K562 (cell line): Measurements from ENCODE around the gene MAPT. TPM values are rescaled to one million over a fixed set of nuclear protein-coding genes. Genes with fewer than 3 reads are reported as not detected.

Experiments used
- BCLAF1 ChIP-seq, 2 experiments: fragments of 450-650 bp in 1 of 2; IDR thresholded peaks; 2 replicates each; pipeline ENCODE4 v1.6.1; 2011 to 2017; ENCODE audit warnings: low read depth in 2 of 2, antibody characterized with exemption in 1 of 2, borderline replicate concordance in 1 of 2, low read length in 1 of 2, mild to moderate bottlenecking in 1 of 2, mixed read lengths in 1 of 2; ENCODE audit not compliant: control insufficient read depth in 1 of 2
- CREB1 ChIP-seq, 2 experiments: sonication (generic) in 1 of 2; formaldehyde crosslinking in 1 of 2; IDR thresholded peaks; 2 replicates each; pipeline versions ENCODE4 v1.6.1 to v1.8.0; 2012 to 2022; ENCODE audit warnings: inconsistent platforms in 1 of 2, mild to moderate bottlenecking in 1 of 2, missing genetic modification reagents in 1 of 2, moderate library complexity in 1 of 2
- ELK1 ChIP-seq: sonication (generic); formaldehyde crosslinking; IDR thresholded peaks from 2 replicates; pipeline ENCODE4 v1.8.1; 2022; ENCODE audit warnings: missing genetic modification reagents
- ESRRB ChIP-seq: fragments of 250-450 bp; sonication (Bioruptor Pico); IDR thresholded peaks from 2 replicates; pipeline ENCODE4 v1.5.0; 2020; ENCODE audit warnings: mild to moderate bottlenecking, moderate library complexity, borderline replicate concordance
- ETV5 ChIP-seq: sonication (generic); formaldehyde crosslinking; IDR thresholded peaks from 2 replicates; pipeline ENCODE4 v1.4.0; 2020; ENCODE audit warnings: low read depth, mild to moderate bottlenecking, missing genetic modification reagents
- EZH2 ChIP-seq: IDR thresholded peaks from 2 replicates; pipeline ENCODE4 v1.6.1; 2012; ENCODE audit warnings: low read depth, mild to moderate bottlenecking, inconsistent platforms, low read length, borderline replicate concordance
- GTF2A2 ChIP-seq: IDR thresholded peaks from 2 replicates; pipeline ENCODE4 v1.6.1; 2016; ENCODE audit warnings: mild to moderate bottlenecking, missing genetic modification characterization, missing compliant biosample characterization
- HDAC2 ChIP-seq: fragments of 450-650 bp; IDR thresholded peaks from 2 replicates; pipeline ENCODE4 v1.6.1; 2016; ENCODE audit warnings: mild to moderate bottlenecking
- IFI16 ChIP-seq: fragments of 250-450 bp; sonication (Bioruptor Pico); IDR thresholded peaks from 2 replicates; pipeline ENCODE4 v2.1.2; 2022; ENCODE audit warnings: mild to moderate bottlenecking, inconsistent platforms
- MTA1 ChIP-seq: fragments of 450-650 bp; IDR thresholded peaks from 2 replicates; pipeline ENCODE4 v1.6.1; 2017; ENCODE audit warnings: borderline replicate concordance
- PYGO2 ChIP-seq: fragments of 450-650 bp; IDR thresholded peaks from 2 replicates; pipeline ENCODE4 v1.6.1; 2016; ENCODE audit warnings: mild to moderate bottlenecking, missing genetic modification characterization, moderate library complexity, missing compliant biosample characterization
- SRSF1 ChIP-seq: fragments of 200-400 bp; formaldehyde crosslinking; IDR thresholded peaks from 2 replicates; pipeline ENCODE4 v1.6.1; 2017; ENCODE audit warnings: mild to moderate bottlenecking, low read depth, low read length, moderate library complexity
- ZNF143 ChIP-seq: sonication (generic); formaldehyde crosslinking; IDR thresholded peaks from 2 replicates; pipeline ENCODE4 v1.9.0; 2022; ENCODE audit warnings: mild to moderate bottlenecking, missing genetic modification reagents
- ZNF507 ChIP-seq: conservative IDR thresholded peaks from 2 replicates; pipeline ENCODE4 v1.6.1; 2017; ENCODE audit warnings: missing genetic modification characterization, missing compliant biosample characterization
- ZNF695 ChIP-seq: fragments of 450-650 bp; formaldehyde crosslinking; IDR thresholded peaks from 2 replicates; pipeline ENCODE4 v1.4.0; 2020; ENCODE audit warnings: mild to moderate bottlenecking, moderate library complexity
- ZNF77 ChIP-seq: fragments of 250-450 bp; sonication (Bioruptor Pico); IDR thresholded peaks from 2 replicates; pipeline ENCODE4 v1.5.0; 2020
- ZNF780A ChIP-seq: fragments of 250-450 bp; sonication (Bioruptor Pico); IDR thresholded peaks from 2 replicates; pipeline ENCODE4 v1.5.0; 2021; ENCODE audit warnings: mild to moderate bottlenecking
- polyA plus RNA-seq, 8 experiments: library from polyadenylated mRNA; depleted of rRNA in 4 of 8; stranded (reverse) in 5 of 8; unstranded in 3 of 8; fragments of >200 nt; fragmentation: Nextera tagmentation in 2 of 8; fragmentation: Illumina TruSeq in 1 of 8; extraction: Ambion mirVana in 2 of 8; extraction: Trizol in 1 of 8; gene quantifications; 2 replicates each; pipeline versions ENCODE4 v1.2.1 to v1.2.3, GENCODE V29; 2011 to 2014; ENCODE audit warnings: inconsistent platforms in 1 of 8, missing spikeins in 1 of 8
- total RNA-seq, 7 experiments: library from RNA; depleted of rRNA in 6 of 7; stranded (reverse); fragments of >200 nt in 6 of 7; fragmentation: Illumina TruSeq in 2 of 7; extraction: Trizol in 2 of 7; gene quantifications; 2 replicates each; pipeline versions ENCODE4 v1.2.1 to v1.2.3, GENCODE V29; 2011 to 2021; ENCODE audit warnings: low replicate concordance in 1 of 7
- TF ChIP-seq, protein P1 (sequence below): sonication (generic); formaldehyde crosslinking; IDR thresholded peaks from 2 replicates; pipeline ENCODE4 v1.4.0; 2020; ENCODE audit warnings: mild to moderate bottlenecking, missing genetic modification reagents
- TF ChIP-seq, protein P2 (sequence below): fragments of 250-450 bp; sonication (Bioruptor Pico); IDR thresholded peaks from 2 replicates; pipeline ENCODE4 v1.8.0; 2021; ENCODE audit warnings: borderline replicate concordance, mild to moderate bottlenecking, moderate library complexity; ENCODE audit not compliant: poor library complexity, severe bottlenecking

Gene MAPT
- total and polyA plus RNA-seq, 9 of the 15 experiments (the other 6 are each of a cell fraction or from before 2014, with no cell fraction given), result 0.04 to 1.1 (median 0.36) TPM

DNA sequence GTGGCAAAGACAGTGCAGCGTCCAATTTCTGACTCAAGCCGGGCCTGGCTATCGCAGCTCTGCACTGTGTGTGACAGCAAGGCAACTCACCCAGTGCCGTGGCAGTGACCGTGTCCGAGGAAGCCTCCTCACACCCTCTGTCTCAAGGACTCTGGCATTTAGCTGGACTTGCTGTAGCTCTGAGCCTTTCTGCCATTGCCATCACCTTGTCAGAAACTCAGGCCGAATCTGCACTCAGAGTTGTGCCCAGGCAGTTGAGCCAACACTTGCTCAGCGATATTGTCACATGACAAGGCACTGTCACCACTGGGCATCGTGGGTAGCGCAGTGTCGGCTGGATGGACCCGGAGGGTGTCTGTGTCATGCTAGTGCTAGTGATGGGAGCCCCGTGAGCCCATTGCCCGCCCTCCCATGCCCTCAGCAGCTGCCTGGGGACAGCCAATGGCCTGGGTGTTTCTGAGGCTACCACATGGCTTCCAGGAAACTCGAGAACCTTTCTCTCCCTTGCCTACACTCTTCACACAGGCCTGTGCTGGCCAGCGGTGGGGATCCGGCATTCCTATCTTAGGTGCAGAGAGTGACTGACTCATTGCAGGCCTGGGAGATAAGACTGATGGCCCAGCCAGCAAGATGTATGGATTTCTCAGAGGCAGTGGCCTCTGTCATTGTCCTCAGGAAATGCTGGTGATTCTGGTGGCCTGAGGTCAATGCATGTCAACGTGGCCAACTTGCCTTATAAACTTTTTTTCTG is 82.6 kb downstream of the MAPT start (continued):
- TF ChIP-seq IFI16 (CRISPR knock-in tag), result peak; percentile 77
- TF ChIP-seq ZNF695, result no peak
- 0 out of 2 replicates have a peak, but pooled peaks have one; percentile 26 for TF ChIP-seq MTA1
- no peak for TF ChIP-seq ZNF780A
- TF ChIP-seq EZH2, result no peak
- TF ChIP-seq ELK1 (CRISPR knock-in tag), result no peak
- TF ChIP-seq CREB1 (IDR thresholded peaks at IDR 0.05), result peak; percentile 41; the same call in 1 of the 2 replicates
- no peak for TF ChIP-seq CREB1 (CRISPR knock-in tag; IDR thresholded peaks at IDR 0.05)
- TF ChIP-seq ZNF143 (CRISPR knock-in tag), result no peak
- TF ChIP-seq, protein P1, sequence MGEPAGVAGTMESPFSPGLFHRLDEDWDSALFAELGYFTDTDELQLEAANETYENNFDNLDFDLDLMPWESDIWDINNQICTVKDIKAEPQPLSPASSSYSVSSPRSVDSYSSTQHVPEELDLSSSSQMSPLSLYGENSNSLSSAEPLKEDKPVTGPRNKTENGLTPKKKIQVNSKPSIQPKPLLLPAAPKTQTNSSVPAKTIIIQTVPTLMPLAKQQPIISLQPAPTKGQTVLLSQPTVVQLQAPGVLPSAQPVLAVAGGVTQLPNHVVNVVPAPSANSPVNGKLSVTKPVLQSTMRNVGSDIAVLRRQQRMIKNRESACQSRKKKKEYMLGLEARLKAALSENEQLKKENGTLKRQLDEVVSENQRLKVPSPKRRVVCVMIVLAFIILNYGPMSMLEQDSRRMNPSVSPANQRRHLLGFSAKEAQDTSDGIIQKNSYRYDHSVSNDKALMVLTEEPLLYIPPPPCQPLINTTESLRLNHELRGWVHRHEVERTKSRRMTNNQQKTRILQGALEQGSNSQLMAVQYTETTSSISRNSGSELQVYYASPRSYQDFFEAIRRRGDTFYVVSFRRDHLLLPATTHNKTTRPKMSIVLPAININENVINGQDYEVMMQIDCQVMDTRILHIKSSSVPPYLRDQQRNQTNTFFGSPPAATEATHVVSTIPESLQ (CRISPR knock-in tag), result no peak; the same call in 1 of the 2 replicates
- TF ChIP-seq ZNF77, result 0 out of 2 replicates have a peak, but pooled peaks have one; percentile 24
- TF ChIP-seq HDAC2, result peak; percentile 85; the same call in 1 of the 2 replicates
- TF ChIP-seq, protein P2, sequence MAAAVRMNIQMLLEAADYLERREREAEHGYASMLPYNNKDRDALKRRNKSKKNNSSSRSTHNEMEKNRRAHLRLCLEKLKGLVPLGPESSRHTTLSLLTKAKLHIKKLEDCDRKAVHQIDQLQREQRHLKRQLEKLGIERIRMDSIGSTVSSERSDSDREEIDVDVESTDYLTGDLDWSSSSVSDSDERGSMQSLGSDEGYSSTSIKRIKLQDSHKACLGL (CRISPR knock-in tag), result no peak
- no peak for TF ChIP-seq BCLAF1 (IDR thresholded peaks at IDR 0.05; ENCODE audit: borderline replicate concordance in 1 of 2, control insufficient read depth in 1 of 2, low read depth in 2 of 2, low read length in 1 of 2)
- TF ChIP-seq GTF2A2 (tag), result no peak
- no peak for TF ChIP-seq SRSF1
- no peak for TF ChIP-seq ZNF507
- TF ChIP-seq ETV5 (CRISPR knock-in tag), result 0 out of 2 replicates have a peak, but pooled peaks have one; percentile 47
- TF ChIP-seq ESRRB (CRISPR knock-in tag), result no peak
- no peak for TF ChIP-seq PYGO2 (tag)
